HCT116 (cell line): ENCODE results near the gene METTL22.

ENCODE experiments used
- ELF1 ChIP-seq: IDR thresholded peaks from 2 replicates; pipeline ENCODE4 v1.6.1; 2012; ENCODE audit warnings: low read depth, borderline replicate concordance
- EZH2 ChIP-seq: fragments of 200-600 bp; sonication (generic); IDR thresholded peaks from 2 replicates; pipeline ENCODE4 v1.6.1; 2017; ENCODE audit warnings: antibody characterized with exemption, mixed run types
- POLR2A ChIP-seq: IDR thresholded peaks from 2 replicates; pipeline ENCODE4 v1.7.0; 2011; ENCODE audit warnings: borderline replicate concordance; ENCODE audit not compliant: insufficient read depth, insufficient read length; ENCODE audit errors: extremely low read depth
- POLR2AphosphoS5 ChIP-seq: IDR thresholded peaks from 2 replicates; pipeline ENCODE4 v1.6.1; 2011; ENCODE audit warnings: mild to moderate bottlenecking, low read depth, low read length, moderate library complexity
- SP1 ChIP-seq: IDR thresholded peaks from 2 replicates; pipeline ENCODE4 v1.6.1; 2012; ENCODE audit warnings: low read depth
- TCF7L2 ChIP-seq: IDR thresholded peaks from 2 replicates; pipeline ENCODE4 v1.7.0; 2011; ENCODE audit warnings: borderline replicate concordance, inconsistent platforms; ENCODE audit not compliant: insufficient read depth, insufficient read length; ENCODE audit errors: extremely low read depth
- TF ChIP-seq, protein P1 (sequence below), 3 experiments: fragments of 200-600 bp in 1 of 3; sonication (generic) in 1 of 3; IDR thresholded peaks in 2 of 3; conservative IDR thresholded peaks in 1 of 3; 2 replicates each; pipeline ENCODE4 v1.5.1; 2012 to 2017; ENCODE audit warnings: low read depth in 2 of 3, low read length in 2 of 3, antibody characterized with exemption in 1 of 3, borderline replicate concordance in 1 of 3, control low read depth in 1 of 3, mild to moderate bottlenecking in 1 of 3, mixed read lengths in 1 of 3, mixed run types in 1 of 3, moderate library complexity in 1 of 3; ENCODE audit not compliant: insufficient read depth in 1 of 3
- TF ChIP-seq, protein P2 (sequence below): IDR thresholded peaks from 2 replicates; pipeline ENCODE4 v1.6.1; 2012
- TF ChIP-seq, protein P3 (sequence below): IDR thresholded peaks from 2 replicates; pipeline ENCODE4 v1.6.1; 2012

DNA sequence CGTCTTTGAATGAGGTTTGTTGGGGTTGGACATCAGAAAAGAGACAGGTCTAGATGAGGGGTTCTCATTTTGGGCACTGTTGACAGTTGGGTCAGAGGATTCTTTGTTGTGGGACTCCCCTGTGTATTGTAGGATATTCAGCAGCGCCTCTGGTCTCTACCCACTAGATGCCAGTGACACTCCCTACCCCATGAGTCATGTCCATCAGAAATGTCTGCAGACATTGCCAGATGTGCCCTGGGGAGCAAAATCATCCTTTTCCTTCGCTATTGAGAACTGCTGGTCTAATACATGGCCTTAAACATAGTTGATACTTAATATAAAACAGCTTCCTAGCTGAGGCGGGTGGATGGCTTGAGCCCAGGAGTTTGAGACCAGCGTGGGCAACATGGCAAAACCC is 56.0 kb downstream of the METTL22 start:
- TF ChIP-seq ELF1, result no peak
- no peak for TF ChIP-seq POLR2AphosphoS5
- TF ChIP-seq, protein P1, sequence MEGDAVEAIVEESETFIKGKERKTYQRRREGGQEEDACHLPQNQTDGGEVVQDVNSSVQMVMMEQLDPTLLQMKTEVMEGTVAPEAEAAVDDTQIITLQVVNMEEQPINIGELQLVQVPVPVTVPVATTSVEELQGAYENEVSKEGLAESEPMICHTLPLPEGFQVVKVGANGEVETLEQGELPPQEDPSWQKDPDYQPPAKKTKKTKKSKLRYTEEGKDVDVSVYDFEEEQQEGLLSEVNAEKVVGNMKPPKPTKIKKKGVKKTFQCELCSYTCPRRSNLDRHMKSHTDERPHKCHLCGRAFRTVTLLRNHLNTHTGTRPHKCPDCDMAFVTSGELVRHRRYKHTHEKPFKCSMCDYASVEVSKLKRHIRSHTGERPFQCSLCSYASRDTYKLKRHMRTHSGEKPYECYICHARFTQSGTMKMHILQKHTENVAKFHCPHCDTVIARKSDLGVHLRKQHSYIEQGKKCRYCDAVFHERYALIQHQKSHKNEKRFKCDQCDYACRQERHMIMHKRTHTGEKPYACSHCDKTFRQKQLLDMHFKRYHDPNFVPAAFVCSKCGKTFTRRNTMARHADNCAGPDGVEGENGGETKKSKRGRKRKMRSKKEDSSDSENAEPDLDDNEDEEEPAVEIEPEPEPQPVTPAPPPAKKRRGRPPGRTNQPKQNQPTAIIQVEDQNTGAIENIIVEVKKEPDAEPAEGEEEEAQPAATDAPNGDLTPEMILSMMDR (IDR thresholded peaks at IDR 0.05 in 2 of 3, conservative IDR thresholded peaks at IDR 0.05 in 1 of 3; ENCODE audit: borderline replicate concordance in 1 of 3, insufficient read depth in 1 of 3, low read depth in 2 of 3, low read length in 2 of 3), result no peak
- TF ChIP-seq POLR2A, result no peak
- TF ChIP-seq, protein P2, sequence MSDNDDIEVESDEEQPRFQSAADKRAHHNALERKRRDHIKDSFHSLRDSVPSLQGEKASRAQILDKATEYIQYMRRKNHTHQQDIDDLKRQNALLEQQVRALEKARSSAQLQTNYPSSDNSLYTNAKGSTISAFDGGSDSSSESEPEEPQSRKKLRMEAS, result no peak
- TF ChIP-seq, protein P3, sequence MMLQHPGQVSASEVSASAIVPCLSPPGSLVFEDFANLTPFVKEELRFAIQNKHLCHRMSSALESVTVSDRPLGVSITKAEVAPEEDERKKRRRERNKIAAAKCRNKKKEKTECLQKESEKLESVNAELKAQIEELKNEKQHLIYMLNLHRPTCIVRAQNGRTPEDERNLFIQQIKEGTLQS, result no peak
- TF ChIP-seq EZH2, result no peak
- TF ChIP-seq SP1, result no peak
- TF ChIP-seq TCF7L2, result no peak
